ENCODE data around the gene MAPK13. TPM values are rescaled to one million over a fixed set of nuclear protein-coding genes. Genes with fewer than 3 reads are reported as not detected.

Gene MAPK13
- total and polyA plus RNA-seq, 2 donors (not counting 1 experiment from before 2014, with no cell fraction given): 20.6 to 34.8 TPM

DNA sequence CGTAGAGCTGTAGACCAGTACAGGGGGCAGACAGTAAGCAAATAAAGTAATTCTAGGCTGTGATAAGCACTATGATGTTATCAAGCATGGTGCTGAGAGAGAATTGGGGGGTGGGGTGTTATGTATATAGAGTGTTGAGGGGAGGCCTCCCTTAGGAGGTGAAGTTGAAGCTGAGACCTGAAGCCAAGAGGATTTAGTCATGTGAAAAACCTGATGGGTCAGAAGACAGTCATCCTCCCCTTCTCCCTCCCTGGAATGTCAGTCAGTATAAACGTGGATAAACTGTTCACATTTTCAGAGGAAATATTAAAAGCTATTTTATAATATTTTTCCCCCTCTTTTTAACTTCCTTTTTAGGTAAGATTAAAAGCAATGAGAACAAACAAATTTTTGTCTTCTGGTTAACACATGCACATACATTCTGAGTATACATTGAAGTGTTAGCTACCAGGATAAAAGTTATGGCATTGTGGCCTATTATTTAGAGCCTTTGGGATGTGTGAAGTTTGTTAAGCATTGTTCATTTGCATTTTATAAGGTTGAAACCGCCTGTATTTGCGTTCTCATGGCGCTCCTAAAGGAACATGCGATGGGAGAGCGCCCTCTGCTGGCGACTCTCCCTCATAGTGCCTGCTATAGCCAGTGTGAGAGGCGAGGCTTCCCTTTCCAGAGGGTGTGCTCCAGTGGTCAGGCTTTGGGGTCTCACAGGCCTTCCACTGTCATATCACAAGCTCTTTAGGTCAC is 35.4 kb upstream of the MAPK13 start:
- peak overlapping the region; percentile 32 for H2AFZ ChIP-seq (ENCODE audit: insufficient read depth, low read depth, low read length, poor library complexity, severe bottlenecking)
- H3K4me1 ChIP-seq (ENCODE audit: control insufficient read depth in 2 of 2, insufficient read depth in 2 of 2, low read length in 2 of 2): peaks cover 24 to 26% of the 10 kb centered on the region in 2 donors
- ChIA-PET CTCF (interaction anchor here (0.6 to 7.5 kb wide), 43 partner anchors 9 to 511 kb away, joined by 3 to 150 read pairs (median 5); partner anchors contain the start of genes ARMC12, BRPF3, MAPK13 and MAPK14), POLR2A (no interaction called here)
- peak overlapping the region in 1 of 2 donors; percentile 35 for H3K27ac ChIP-seq (ENCODE audit: low read length in 2 of 2)
- DNase-seq (peak; percentile 87), ATAC-seq (ENCODE audit: low read depth) (peak; percentile 96)
- Mint-ChIP-seq H3K27me3 (no peaks in the 10 kb centered on the region), H3K4me3 (no peak overlapping the region), H3K27ac (peak overlapping the region; percentile 46), H3K4me1 (peaks cover 34% of the 10 kb centered on the region), H3K9me3 (ENCODE audit: insufficient read depth) (no peaks in the 10 kb centered on the region)
- intact Hi-C loops (cut with micrococcal nuclease): loop anchor here (1.0 to 10.0 kb wide), 8 partner anchors 14 to 572 kb away; partner anchors contain the start of genes ARMC12, BRPF3, MAPK13 and MAPK14
- no peaks in the 10 kb centered on the region for H4K20me1 ChIP-seq (ENCODE audit: control insufficient read depth, insufficient read depth, low read length, poor library complexity, severe bottlenecking)
- H3K4me2 ChIP-seq (replicated peaks; ENCODE audit: low read depth, low read length, poor library complexity, severe bottlenecking): peak overlapping the region; percentile 41
- H3K4me3 ChIP-seq (ENCODE audit: control extremely low read depth in 1 of 5, extremely low read depth in 1 of 5, insufficient read depth in 1 of 5, low read depth in 2 of 5, low read length in 4 of 5): no peak overlapping the region
- TF ChIP-seq CTCF (IDR thresholded peaks at IDR 0.05): peak; percentile 98
- no peak for TF ChIP-seq EZH2 (IDR thresholded peaks at IDR 0.05; ENCODE audit: borderline replicate concordance, insufficient read depth, low read depth, low read length, poor library complexity, severe bottlenecking)
- H3K79me2 ChIP-seq (ENCODE audit: control insufficient read depth, insufficient read depth, low read length): no peaks in the 10 kb centered on the region
- peaks cover 0 to 11% of the 10 kb centered on the region in 2 experiments for H3K36me3 ChIP-seq (replicated peaks in 1 of 2; ENCODE audit: control extremely low read depth in 1 of 2, control insufficient read depth in 1 of 2, extremely low read depth in 1 of 2, insufficient read depth in 2 of 2, low read length in 1 of 2)
- H3K9ac ChIP-seq (ENCODE audit: low read length): no peak overlapping the region
- no peaks in the 10 kb centered on the region for H3K27me3 ChIP-seq (replicated peaks in 1 of 4; ENCODE audit: control extremely low read depth in 1 of 4, control insufficient read depth in 3 of 4, insufficient read depth in 4 of 4, low read length in 3 of 4)
- 15% methylated on average over 8 of the region's 9 CpGs for WGBS (ENCODE audit: insufficient coverage)
- no peaks in the 10 kb centered on the region for H3K9me3 ChIP-seq (ENCODE audit: control extremely low read depth in 1 of 3, control insufficient read depth in 2 of 3, insufficient read depth in 1 of 3, low read length in 2 of 3)
